Ishikawa (cell line): Measurements from ENCODE around the gene ZNF618.

ENCODE experiments used
- CEBPB ChIP-seq: IDR thresholded peaks from 2 replicates; pipeline ENCODE4 v1.6.1; 2012
- RAD21 ChIP-seq: IDR thresholded peaks from 2 replicates; pipeline ENCODE4 v1.6.1; 2012; ENCODE audit warnings: low read depth
- TEAD4 ChIP-seq: IDR thresholded peaks from 2 replicates; pipeline ENCODE4 v1.6.1; 2012
- YY1 ChIP-seq: IDR thresholded peaks from 2 replicates; pipeline ENCODE4 v1.6.1; 2012; ENCODE audit warnings: low read depth
- TF ChIP-seq, protein P1 (sequence below): IDR thresholded peaks from 2 replicates; pipeline ENCODE4 v1.6.1; 2012
- TF ChIP-seq, protein P2 (sequence below): IDR thresholded peaks from 2 replicates; pipeline ENCODE4 v1.6.1; 2012

DNA sequence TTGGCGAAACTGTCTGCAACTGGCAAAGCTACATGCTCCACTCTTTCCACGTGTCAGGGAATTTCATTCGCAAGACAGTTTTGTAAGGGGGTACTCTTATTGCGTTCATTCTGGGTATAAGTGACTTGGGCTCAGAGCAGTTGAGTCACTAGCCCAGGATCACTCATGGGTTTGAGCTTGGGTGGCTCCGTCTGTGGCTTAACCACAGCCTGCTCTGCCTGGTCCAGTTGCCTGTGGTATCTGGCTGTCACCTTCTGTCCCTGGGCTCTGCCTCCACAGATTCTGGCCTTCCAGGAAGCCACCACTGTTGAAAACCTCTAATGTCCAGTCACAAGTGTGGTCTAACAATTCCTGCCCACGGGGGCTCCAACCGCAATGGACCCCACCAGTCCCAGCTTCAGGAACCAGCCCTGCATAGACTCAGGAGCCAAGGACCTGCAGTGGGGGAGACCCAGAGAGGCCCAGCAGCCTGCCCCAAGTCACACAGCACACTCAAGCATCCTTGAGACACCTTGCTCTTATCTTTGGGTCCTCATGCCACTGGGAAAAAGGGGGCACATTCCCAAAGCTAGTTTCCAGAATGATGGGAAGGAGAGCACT, 212.6 kb downstream of the ZNF618 start:
- TF ChIP-seq, protein P1, sequence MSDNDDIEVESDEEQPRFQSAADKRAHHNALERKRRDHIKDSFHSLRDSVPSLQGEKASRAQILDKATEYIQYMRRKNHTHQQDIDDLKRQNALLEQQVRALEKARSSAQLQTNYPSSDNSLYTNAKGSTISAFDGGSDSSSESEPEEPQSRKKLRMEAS = no peak
- TF ChIP-seq, protein P2, sequence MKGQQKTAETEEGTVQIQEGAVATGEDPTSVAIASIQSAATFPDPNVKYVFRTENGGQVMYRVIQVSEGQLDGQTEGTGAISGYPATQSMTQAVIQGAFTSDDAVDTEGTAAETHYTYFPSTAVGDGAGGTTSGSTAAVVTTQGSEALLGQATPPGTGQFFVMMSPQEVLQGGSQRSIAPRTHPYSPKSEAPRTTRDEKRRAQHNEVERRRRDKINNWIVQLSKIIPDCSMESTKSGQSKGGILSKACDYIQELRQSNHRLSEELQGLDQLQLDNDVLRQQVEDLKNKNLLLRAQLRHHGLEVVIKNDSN = no peak
- no peak for TF ChIP-seq YY1
- no peak for TF ChIP-seq RAD21
- no peak for TF ChIP-seq TEAD4
- TF ChIP-seq CEBPB = no peak
